Umbilical cord (tissue), 2 donors: ENCODE data around the gene NSUN3. TPM values are rescaled to one million over a fixed set of nuclear protein-coding genes. Genes with fewer than 3 reads are reported as not detected.
"Not testable (repeated sequence)": the region's sequence is repeated elsewhere in the genome, so short reads cannot be mapped to it uniquely, and the experiment has no call there.

ENCODE experiments used
- DNase-seq: peaks from one replicate; pipeline ENCODE4 v3.0.0-alpha.2; 2015; ENCODE audit warnings: low spot score
- total RNA-seq: library from RNA; depleted of rRNA; stranded (reverse); fragments of >200 nt; gene quantifications from one replicate; pipeline ENCODE4 v1.2.3, GENCODE V29; 2014; ENCODE audit warnings: low replicate concordance; ENCODE audit not compliant: insufficient read depth

The NSUN3 gene
- total RNA-seq: 19.3 TPM

DNA sequence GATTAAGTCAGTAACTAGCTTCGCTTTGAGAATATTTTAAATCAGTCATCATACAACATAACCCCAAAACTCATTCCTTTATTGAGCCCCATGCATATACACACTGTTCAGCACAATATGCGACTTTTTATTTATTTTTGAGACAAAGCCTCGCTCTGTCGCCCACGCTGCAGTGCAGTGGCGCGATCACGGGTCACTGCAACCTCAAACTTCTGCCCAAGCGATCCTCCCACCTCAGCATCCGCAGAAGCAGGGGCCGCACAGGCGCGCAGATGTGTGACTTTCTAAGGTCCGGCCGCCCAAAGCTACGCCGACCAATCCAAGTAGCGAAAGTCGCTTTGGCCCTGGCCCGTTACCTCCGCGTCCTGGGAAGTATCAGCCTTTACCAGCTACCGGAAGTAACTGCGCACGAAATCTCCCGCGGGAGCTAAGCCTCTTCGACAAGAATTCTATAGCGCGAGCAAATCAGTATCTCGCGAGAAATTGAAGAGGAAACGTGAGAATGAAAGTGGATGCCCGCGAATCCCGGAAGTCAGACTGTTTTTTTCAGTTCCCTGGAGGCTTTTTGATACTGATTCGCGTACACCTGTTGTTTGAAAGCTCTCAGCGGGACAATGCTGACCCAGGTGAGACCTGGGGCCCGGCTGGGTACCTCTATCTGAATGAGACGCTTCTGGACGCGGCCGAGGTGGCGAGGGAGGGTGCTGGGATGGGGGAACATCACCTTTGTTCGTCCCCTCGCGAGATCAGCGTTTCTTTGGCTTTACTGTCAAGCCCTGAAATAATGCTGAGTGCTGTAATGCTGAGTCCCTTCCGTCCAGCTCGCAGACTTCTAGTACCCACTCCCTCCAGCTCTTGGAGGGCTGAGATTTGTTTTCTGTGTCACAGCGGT, at the start of gene NSUN3, which contains the start of gene DHFR2:
Gene NSUN3, plus strand, starts transcription at position 549 of the 892 bp plus-strand sequence. Its CDS starts 66 bp downstream, at position 615.
Gene DHFR2, minus strand, starts transcription at position 404 of the 892 bp plus-strand sequence. CDS start 1,405 bp downstream, outside the sequence.
- peak; percentile 99 for DNase-seq

DNA sequence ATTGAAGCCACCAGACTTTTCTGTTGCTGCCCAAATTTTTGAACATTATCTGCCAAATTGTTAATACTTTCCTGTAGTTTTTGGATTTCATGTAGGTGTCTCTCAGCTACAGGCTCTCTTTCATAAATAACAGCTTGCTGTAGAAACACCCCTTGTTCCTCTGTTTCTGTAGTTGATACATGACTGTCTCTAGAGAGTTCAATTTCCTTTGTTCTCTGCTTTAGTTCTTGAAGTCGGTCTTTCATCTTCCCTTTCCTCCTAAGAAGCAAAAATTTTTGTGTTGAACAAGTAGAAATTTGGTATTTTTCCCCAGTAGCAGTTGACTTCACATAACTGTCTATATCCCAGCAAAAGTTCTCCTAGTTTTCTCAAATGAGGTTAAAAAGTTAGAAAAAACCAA, 47.8 kb upstream of the NSUN3 start:
- no peak for DNase-seq

DNA sequence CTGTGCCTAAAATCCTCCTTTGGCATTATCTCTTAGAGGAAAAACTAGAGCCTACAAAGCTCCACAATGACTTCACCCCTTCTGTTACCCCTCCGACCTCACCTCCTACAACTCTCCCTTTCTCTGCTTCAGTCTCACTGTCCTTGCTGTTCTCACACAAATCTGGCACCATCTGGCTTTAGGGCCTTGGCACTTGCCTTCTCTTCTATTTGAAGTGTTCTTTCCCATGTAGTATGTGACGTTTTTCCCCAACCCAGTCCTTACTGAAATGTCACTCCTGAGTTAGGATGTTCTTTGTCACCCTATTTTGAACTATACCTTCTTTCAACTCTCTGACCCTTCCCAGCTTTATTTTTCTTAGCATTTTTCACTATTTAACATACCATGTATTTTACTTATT, 43.2 kb upstream of the NSUN3 start:
- no peak for DNase-seq

DNA sequence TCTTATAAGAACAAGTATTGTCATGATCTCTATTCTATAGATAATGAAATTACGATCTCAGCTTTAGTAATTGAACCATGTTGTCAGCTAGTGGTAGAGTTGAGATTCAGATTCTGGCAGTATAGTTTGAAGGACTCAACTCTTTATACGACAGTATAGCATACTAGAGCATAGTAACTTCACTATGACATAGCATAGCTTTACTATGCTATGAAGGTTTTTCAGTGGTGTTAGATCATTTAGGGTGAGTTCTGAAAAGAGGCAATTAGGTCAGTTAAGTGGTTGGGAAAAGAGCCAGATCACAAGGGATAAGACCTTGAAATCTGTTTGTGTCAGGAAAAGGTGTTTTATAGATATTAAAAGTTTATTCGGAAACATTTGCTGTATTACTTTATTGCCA, 42.6 kb upstream of the NSUN3 start:
- no peak for DNase-seq

GRCh38 chr3:94024385-94024784, 38.5 kb upstream of the NSUN3 start:
- no peak for DNase-seq

GRCh38 chr3:94026623-94027022, 36.2 kb upstream of the NSUN3 start:
- DNase-seq: no peak

DNA sequence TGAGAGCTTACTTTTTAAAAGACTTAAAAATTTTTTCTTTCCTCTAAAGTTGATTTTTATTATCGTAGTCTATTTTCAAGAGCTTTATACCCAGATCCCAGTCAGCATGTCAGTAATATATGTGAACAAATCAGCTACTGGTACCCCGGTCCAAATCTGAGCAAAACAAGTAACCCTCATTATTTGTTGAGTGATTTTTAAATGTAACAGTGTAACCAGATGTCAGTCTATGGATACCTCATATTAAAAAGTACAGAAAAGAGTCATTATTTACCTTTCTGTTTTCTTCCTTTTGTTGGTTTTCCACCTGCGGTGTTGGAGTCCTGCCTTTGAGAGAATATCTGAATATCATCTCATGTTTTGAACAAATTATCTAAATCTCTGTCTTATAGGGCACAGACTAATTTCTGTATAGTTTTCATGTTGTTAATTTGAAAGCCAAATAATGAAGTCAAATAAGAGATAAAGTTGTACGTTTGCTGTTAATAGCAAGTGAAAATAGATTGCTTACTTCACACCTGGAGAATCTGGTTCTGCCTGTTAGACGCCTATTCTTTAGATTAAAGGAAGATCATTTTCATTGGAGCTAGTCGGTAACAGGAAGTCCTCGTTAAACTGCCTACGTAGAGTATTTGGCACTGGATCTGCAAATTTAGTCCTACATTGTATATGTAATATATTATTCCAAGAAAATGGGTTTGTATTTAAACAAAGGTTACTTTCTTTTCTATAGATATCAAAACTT, 34.6 kb upstream of the NSUN3 start, which contains the start of gene STX19:
Gene STX19, minus strand, starts transcription at position 505 of the 745 bp plus-strand sequence. CDS start 13,328 bp downstream, outside the sequence.
- peak; percentile 55 for DNase-seq

DNA sequence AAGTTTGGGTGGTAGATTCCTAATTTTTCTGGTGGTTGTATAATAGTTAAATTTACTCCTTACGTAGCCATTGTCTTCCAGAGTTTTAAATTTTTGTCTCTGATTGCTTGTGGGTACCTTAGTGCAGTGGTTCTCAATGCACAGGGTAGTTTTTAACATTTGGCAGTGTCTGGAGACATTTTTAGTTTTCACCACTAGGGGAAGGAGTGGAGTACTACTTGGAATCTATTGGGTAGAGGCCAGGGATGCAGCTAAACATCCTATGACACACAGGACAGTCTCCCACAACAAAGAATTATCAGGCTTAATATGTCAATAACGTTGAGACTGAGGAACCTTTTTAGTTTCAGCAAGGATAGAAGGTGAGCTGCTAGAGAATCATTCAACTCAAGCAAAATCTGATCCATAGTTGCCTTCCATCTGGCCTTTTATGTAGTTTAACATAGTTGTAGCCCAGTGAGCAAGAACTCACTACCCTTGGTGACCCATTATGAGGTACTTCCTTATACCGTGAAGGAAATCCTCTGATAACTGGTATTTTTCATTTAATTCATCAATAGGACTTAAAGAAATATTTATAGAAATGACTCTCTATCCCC, 25.9 kb upstream of the NSUN3 start:
- DNase-seq: no peak

GRCh38 chr3:94043285-94043684, 19.6 kb upstream of the NSUN3 start:
- DNase-seq: no peak

GRCh38 chr3:94044100-94044936, 18.5 kb upstream of the NSUN3 start:
- not testable (repeated sequence) for DNase-seq

- no peak for DNase-seq
Observed at GRCh38 chr3:94046533-94046932, 16.3 kb upstream of the NSUN3 start.

GRCh38 chr3:94049267-94049666, 13.6 kb upstream of the NSUN3 start:
- DNase-seq: no peak

DNA sequence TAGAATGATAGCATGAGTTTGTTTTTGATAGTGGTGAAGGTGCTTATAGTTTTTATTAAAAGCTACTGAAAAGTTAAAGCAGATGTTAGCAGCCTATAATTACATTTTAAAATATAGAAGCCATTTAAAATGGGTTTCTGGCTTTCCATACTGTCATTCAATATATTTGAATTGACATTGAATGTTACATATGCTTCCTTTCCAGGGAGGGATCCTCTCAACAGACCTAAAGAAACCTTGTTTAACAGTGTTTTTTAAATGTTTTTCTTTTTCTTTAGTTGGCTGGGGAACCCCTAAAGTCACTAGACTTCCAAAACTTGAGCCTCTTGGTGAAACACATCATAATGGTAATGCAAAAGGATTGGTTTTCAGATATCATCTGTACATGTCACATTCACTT, 12.3 kb upstream of the NSUN3 start:
- DNase-seq: no peak

GRCh38 chr3:94061297-94061696, 1.6 kb upstream of the NSUN3 start:
- DNase-seq: no peak

- no peak for DNase-seq
Observed at GRCh38 chr3:94063496-94064119, 747 bp downstream of the NSUN3 start.

DNA sequence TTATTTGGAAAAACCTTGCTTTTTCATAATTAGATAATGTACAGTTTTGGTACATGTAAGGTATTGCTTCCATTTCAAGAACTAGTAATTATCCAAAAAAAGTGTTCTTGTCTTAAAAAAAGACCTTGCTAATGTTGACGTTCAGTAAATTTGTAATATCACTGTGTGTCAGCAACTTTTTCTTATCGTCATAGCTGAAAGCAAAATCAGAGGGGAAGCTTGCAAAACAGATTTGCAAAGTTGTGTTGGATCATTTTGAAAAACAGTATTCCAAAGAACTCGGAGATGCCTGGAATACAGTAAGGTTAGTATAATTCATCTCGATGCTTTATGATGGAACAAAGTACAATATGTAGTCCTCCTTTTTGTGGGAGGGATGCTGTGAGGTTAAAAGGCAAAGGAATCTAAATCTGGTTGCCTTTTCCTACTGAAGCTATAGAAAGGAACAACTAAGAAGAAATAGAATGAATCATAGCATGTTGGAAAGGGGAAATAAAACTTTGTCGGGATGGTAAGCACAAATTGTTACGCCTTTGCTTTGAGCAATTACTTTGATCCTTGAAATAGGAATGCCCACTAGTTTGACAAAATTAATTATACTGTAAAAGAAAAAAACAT, 1.5 kb downstream of the NSUN3 start:
- DNase-seq: no peak

- no peak for DNase-seq
Observed at GRCh38 chr3:94065122-94065521, 2.3 kb downstream of the NSUN3 start.

DNA sequence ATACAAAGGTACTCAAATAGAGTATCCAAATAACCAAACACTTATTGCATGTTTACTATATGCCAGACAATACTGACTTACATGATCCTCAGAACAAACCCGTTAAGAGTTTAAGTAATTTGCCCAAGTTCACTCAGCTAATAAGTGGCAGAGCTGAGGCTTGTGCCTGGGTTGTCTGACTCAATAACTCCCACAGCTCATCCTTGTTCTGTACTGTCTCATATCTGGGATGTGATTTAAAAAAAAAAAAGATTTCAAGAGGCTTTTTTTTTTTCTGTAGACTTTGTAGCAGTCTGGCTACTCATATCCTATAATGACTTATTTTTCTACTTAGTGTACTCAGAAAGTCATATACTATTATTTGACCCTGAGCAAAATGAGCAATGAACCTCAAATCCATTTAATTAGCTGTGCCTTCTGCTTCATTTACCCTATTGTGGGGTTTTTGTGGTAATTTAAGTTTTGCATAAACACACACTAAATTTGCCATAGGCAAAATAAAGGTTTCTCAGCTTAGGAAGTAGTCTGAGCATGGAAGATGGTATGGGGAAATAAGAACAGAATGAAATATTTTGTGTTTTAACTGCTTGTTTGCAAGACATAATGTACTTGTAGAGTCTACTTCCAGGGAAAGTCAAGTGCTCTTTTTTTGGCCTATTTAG, 3.1 kb downstream of the NSUN3 start:
- DNase-seq: no peak
